ENCODE measurements around the gene DIAPH2.

DNA sequence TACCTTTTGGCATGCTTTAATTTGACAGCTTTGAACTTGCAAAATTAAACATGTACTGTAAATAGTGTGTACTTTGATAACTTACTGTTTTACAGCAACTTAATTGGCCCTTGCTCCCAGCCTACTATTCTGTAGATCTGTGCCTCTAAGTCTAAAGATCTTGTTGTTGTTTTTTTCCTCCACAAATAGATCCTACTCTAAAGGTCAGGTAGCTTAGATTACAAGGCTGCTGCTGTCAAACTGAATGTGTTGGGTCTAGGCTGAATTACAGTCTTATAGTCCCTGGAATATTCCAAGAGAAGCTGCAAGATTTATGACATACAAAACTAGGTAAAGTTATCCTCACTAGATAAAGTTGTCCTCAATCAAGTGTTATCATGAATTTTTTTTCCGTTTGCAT is 18.7 kb downstream of the DIAPH2 start:
- TF ChIP-seq CTCF (IDR thresholded peaks at IDR 0.05; ENCODE audit: low read depth, low read length, poor library complexity, severe bottlenecking) (no peak), EZH2phosphoT487 (IDR thresholded peaks at IDR 0.05; ENCODE audit: borderline replicate concordance, low read length) (no peak)

Data from DOHH2 (cell line).